UCSD-AML1 (cell line): ENCODE results near the gene HLA-DOB.
"Not testable (repeated sequence)": the region's sequence is repeated elsewhere in the genome, so short reads cannot be mapped to it uniquely, and the experiment has no call there.

Experiments
- DNase-seq: peaks from one replicate; lab custom pipeline; 2025; ENCODE audit not compliant: unreplicated experiment; lab: John Stamatoyannopoulos, UW

HLA-DOB gene

DNA sequence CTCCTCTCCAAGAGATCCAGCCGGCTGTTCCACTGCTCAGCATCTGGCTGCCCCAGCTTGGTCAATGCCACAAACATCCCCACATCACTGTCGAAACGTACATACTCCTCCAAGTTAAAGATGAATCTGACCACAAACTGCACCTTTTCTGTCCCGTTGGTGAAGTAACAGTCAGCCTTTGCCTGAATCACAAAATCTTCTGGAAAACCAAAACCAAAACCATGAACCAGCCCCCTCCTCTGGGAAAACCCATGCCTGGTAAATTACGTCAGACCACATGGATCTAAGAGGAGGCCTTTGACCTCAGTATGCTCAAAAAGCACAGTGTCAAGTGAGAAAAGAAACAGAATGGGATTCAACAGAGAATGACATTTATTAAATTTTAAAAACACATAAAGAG, 1.7 kb downstream of the HLA-DOB start:
- no peak for DNase-seq

DNA sequence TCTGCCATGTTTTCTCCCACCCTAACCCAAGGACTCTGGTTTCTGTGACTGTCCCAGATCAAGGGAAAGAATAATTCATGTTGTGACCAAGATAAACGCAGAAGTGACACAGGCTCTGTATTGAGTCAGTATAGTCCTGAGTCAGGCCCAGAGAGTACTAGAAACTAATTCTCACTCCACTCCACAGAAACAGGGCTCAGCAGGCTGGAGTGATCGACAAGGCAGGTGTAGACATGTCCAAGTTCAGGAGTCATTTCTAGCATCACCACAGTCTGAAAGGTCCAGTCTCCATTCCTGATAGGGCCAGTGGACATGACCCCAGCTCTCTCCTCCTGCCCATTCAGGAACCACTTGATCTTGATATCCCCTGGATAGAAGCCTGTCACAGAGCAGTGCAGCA, 2.7 kb downstream of the HLA-DOB start:
- no peak for DNase-seq

DNA sequence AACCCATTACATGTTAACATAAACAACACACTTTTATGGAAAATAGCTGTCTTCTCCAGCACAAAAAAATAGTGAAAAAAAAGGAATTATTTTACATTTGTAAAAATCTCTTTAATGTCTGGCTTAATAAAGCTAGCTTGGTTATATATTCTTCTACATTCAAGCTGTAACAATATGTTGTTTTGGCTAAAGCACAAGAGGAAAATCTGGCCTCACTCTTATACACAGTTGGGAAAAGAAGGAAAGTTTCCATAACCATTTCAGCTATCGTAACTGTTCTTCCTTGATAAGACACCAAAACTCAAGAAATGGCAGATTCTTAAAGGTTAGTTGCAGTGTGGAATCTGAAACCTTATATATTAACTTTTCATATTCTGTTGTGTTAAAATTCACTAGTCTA, 7.6 kb downstream of the HLA-DOB start:
- DNase-seq: no peak

DNA sequence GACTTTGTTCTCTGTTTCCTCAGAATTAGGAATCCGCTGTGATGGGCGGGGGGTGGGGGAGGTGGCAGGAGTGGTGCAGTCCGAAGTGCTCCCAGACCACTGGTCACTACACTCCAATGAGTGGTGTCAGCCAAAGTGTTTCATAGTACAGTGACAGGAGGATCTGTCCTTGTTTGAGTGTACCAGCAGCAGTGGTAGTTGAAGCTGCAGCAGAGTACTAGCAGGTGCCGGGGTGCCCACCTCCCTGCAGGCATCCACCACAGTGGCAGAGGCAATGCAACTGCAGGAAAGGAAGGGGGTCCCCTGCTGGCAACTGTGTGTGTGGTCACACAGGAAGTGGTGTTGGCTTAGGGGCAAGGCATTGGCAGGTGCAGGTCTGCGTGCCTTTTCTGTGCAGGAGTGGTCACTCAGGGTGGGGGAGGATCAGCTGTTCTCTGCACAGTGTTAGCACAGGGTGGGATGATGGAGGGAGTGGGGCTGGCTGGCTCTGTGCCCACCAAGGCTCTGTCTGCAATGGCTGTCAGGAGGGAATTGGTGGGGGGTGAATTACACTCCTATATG, 9.7 kb downstream of the HLA-DOB start:
- DNase-seq: no peak

DNA sequence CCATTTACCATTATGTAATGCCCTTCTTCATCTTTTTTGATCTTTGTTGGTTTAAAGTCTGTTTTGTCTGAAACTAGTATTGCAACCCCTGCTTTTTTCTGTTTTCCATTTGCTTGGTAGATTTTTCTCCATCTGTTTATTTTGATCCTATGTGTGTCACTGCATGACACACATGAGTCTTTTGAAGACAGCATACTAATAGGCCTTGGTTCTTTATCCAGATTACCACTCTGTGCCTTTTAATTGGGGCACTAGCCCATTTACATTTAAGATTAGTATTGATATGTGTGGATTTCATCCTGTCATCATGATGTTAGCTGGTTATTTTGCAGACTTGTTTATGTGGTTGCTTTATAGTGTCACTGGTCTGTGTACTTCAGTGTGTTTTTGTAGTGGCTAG, 11.4 kb downstream of the HLA-DOB start:
- not testable (repeated sequence) for DNase-seq

DNA sequence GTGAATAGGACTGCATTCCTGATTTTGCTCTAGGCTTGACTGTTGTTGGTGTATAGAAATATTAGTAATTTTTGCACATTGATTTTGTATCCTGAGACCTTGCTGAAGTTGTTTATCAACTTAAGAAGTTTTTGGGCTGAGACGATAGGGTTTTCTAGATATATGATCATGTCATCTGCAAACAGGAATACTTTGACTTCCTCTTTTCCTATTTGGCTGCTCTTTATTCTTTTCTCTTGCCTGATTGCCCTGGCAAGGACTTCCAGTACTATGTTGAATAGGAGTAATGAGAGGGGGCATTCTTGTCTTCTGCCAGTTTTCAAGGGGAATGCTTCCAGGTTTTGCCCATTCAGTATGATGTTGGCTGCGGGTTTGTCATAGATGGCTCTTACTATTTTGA, 13.4 kb downstream of the HLA-DOB start:
- no peak for DNase-seq

DNA sequence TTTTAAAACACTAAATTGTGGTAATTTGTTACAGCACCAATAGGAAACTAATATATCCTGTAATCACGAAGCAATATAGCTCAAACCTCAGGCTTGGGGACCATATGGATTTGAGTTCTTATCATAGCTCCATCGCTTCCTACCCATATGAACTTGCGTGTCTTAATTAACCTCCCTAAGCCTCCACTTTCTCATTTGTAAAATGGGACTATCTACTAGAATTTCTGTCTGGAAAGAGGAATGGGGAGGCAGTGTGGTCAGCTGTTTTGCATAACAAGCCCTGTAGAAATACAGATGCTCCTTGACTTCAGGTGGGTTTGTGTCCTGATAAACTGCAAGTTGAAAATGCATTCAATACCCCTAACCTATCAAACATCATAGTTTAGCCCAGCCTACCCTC, 17.1 kb downstream of the HLA-DOB start:
- DNase-seq: no peak

DNA sequence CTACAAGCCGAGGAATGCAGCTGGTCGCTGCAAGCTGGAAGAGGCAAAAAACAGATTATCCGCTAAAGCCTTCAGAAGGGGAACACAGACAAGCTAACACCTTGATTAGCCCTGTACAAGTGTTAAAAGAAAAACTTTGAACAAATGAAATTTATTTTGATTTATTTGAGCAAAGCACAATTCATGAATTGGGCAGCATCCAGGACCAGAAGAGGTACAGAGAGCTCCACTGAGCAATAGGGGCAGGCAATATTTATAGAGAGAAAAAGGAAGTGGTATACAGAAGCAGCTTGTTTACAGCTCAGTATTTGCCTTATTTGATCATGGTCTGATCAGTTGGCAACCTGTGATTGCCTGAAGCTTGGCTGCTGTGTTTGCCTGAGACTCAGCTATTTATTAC, 17.6 kb downstream of the HLA-DOB start:
- no peak for DNase-seq

DNA sequence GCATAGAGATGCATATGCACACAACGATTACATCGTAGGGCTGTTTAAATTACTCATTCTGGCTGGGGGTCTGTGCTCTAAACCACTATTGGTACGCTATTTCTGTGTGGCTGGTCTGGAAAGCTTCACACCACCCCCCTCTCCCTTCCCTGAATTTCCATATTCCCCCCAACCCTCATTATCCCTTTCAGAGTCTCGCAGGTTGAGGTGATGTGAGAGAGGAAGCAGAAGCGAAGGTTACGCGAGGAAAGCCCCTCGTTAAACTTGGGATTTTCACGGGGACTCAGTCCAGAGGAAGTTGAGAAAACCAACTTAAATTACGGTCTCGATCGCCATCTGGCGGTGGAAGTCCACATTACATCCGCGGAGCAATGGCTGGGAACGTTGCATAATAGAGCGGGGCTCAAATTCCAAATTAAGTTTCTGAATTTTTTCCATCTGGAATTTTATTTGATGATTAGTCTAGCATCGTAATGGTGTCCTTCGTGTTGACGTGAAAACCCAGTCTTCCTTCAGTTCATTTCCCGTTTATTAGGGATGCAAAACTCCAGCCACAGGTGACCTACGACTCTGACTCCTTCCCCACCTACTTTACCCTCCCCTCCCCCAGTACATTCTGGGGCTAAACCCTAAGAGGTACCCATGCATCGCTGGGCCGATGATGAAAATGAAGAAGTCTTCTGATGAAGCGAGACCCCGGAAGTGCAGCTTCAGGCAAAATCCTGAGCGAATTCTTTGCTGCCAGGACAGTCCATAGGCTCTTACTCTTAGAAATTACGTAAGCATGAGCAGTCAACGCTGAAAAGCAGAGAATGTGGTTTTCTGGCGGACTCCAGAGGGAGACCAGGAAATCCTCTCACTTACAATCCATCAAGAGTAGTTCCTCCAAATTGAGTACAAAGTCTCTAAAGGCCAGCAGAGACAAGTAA, 19.7 kb downstream of the HLA-DOB start:
- peak; percentile 81 for DNase-seq

DNA sequence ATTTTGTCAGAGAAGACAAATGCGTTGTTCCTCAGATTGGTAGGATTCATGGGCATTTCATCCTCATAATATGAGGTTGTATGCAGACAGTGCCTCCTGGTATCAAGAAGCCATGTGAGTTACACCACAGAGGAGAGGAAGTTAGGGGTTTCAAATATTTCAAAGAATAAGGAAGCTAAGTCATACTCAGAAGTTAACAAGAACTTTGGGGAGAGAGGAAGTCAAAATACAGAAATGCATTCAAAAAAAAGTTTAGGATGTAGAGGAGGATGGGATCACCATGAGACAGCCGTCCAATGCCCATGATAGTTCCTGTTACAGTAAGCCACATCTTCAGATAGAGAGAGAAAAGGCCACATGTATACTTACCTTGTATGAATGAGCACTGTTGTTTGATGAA, 22.3 kb downstream of the HLA-DOB start:
- DNase-seq: no peak

DNA sequence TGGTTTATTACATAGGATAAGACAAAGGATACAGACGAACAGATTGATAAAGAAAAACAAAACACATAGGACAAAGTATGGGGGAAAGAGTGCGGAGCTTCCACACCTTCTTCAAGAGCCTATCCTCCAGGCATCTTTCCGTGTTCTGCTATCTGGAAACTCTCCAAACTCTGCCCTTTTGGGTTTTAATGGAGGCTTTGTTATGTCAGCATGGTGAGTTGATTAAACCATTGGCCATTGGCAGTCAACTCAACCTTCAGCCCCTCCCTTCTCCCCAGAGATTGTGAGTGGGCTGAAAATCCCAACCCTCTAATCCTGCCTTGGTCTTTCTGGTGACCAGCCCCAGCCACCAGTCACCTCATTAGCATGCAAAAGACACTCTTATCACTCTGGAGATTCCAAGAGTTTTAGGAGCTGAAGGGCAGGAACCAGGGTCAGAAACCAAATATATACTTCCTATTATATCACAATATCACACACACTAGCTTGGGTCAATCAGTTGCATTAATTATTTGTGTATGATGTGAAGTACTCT, 23.8 kb downstream of the HLA-DOB start:
- DNase-seq: no peak

DNA sequence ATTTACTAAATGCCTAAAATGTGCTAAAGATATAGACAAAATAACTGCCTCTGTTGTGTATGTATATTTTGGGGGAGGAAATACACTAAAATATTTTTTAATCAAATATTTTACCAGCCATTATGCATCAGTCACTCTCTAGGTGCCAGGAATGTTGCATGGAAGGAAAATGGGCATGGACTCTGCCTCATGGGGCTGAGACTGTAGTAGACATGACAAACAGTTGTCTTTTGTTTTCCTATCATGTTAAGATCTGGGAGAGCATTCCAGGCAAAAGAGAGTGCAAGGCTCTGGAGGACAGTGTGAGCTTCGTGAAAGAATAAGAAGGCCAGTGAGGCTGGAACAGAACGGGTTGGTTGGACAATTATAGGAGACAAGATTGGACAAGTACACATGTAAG, 26.5 kb downstream of the HLA-DOB start:
- DNase-seq: no peak

DNA sequence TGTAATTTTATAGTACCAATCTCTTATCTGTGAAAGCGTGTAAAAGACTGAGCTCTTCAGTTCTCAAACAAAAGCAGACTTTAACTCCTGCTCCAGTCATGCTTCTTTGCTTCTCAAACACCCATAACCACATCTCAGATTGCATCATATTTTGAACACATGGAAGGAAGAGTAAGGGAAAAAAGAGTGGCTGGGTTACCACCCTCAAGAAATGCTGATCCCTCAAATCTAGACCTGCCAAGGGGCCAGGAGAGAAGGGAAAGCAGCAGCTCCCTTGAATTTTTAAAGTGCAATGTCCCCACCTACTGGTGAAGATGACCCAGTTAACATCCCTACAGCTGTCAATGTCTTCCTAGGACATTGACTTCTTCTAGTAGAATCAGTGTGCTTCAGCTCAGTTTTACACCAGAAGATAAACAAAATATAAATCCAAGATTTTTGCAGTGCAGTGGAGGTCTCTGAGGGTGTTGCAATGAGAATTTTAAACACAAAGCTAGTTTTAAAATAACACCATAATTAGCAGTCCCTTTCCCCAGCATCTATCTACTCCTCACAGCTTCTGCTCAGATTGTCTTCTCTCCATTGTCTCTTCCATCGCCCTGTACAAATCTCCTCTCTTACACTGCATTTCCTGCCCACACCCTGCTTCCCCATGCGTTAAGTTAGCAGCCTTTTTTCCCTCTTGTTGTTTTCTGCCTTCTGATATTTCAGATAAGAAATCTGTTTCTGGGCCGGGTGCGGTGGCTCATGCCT, 30.8 kb downstream of the HLA-DOB start:
- no peak for DNase-seq

DNA sequence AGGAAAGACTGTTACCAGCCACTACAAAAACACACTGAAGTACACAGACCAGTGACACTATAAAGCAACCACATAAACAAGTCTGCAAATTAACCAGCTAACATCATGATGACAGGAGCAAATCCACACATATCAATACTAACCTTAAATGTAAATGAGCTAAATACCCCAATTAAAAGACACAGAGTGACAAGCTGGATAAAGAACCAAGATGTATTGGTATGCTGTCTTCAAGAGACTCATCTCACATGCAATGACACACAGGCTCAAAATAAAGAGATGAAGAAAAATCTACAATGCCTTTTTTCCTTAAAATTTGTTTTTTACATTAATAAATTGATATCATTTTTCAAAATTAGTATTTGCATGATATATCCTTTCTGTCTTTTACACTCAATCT, 33.9 kb downstream of the HLA-DOB start:
- DNase-seq: not testable (repeated sequence)

DNA sequence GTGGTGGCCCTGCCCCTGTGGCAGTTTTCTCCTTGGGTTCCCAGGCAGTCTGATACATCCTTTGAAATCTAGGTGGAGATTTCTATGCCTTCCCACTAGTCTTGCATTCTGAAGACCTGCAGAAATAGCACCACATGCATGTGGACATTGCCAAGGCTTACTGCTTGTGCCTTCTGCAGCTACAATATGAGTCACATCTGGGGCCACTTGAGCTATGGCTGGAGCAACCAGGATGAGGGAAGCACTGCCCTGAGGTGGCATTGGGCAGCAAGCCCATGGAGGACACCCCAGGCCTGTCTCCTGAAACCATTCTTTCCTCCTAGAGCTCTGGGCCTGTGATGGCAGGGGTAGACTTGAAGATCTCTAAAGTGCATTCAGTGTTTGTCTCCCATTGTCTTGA, 37.8 kb downstream of the HLA-DOB start:
- DNase-seq: no peak

DNA sequence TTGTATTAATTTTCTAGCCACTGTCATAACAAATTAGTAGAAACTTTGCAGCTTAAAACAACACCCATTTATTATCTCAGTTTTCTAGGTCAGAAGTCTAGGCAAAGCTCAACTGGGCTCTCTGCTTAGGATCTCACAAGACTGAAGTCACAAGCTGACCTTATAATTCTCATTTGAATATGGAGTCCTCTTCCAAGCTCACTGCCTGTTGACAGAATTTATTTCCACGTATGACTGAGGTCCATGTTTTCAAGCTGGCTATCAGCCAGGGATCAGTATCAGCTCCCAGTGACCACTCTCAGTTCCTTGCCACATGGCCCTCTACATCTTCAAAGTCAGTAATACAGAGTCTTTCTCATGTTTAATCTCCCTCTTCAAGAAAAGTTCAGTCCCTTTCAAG, 41.7 kb downstream of the HLA-DOB start:
- no peak for DNase-seq

DNA sequence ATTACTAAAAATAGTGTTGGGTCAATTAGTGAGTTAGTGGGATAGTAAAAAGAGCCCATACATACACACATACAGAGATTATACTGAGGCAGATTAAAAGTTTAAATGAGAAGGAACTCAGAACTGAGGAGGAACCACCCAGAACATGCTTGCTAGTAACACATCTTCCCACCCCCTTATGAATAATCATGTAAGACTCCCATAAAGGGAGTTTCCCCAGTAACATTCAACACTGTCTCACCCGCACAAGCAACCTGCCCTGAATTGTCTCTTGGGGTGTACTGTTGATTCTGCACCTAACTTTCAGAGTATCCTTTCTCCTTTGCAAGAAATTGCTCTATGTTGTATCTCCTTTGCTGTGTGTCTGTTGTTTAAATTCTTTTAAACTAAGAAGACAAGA, 42.4 kb downstream of the HLA-DOB start:
- DNase-seq: no peak

DNA sequence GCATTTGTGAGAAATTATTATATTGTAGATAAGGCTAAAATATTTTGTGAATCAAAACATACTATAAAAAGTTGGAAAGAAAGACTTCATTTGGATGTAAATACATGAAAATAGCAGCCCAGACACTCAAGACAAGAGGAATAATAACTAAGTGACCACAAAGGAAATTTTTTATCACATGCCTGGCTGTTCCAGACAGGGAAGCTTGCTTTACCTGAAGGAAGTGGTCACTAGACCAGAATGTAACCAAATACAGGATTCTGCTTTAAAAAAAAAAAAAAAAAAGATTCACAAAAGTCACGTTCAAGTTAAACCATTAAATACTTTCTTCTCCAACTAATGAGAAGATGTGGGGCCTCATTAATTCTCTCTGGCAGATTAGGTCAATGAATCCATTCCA, 44.1 kb downstream of the HLA-DOB start:
- no peak for DNase-seq

DNA sequence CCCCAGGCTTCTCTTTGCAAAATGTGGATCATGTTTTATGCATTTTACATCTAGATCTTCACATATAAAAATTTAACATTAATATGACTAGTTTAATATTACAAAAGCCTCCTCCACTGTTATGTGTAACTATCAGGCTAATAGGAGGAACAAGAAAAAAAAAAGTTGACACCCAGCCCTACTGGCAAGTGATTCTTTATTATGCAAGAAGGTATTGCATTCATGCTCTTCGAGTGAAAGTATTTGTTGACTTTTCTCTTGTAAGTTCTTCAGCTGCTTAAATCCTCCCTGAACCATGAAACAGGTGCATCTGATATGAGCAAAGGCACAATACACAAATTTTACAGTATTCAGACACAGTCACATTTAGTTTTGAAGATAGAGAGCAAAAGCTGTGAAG, 52.8 kb downstream of the HLA-DOB start:
- no peak for DNase-seq

DNA sequence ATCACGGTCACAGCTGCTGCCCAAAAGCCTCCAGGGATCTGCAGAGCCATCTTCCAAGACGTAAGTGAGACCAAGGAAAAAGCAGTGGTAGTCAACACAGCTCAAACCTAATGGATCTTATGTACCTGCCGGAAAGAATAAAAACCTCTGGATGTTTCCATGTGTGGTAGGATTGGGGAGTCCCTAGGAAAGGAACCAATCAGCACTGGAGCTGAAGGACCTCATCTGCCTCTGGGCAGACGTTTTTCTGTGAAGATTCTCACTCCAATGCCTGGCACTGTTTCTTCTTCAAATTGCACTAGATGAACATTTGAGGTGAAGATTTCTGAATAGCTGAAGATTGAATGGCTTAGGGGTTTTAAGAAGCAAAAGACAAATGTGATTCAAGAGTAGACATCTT, 53.4 kb downstream of the HLA-DOB start, which contains the start of gene HLA-DQB2:
HLA-DQB2 (minus strand) TSS at position 112 of the 400 bp plus-strand sequence; CDS start at position 50, 62 bp downstream.
- DNase-seq: no peak
